Panc1 (cell line): ENCODE results near the gene KLRF2. TPM values are rescaled to one million over a fixed set of nuclear protein-coding genes. Genes with fewer than 3 reads are reported as not detected.

Source experiments
- ATAC-seq: fragments of 200-7000 bp; cut with Tn5 transposase; 2 replicates; pipeline ENCODE4 v1.9.1; 2020; ENCODE audit warnings: mild to moderate bottlenecking, moderate library complexity
- BruUV-seq: library from RNA; stranded (reverse); fragments of 400-500 nt; replicated peaks from 2 replicates; lab custom pipeline; 2021; lab: Mats Ljungman, UMichigan
- CTCF ChIA-PET: fragments of 300-600 bp; sonication (Branson Sonifier 250); formaldehyde crosslinking; loops from one replicate; lab custom pipeline; 2022; ENCODE audit warnings: antibody characterized with exemption; lab: Charles Lee
- POLR2A ChIA-PET: fragments of 300-600 bp; sonication (Branson Sonifier 250); formaldehyde crosslinking; loops from one replicate; lab custom pipeline; 2022; ENCODE audit warnings: antibody characterized with exemption; lab: Charles Lee
- DNase-seq: peaks from one replicate; pipeline ENCODE4 v3.0.0-alpha.2; 2010; ENCODE audit warnings: low read depth, low spot score
- H3K27ac ChIP-seq: 2 replicates; pipeline ENCODE4 v1.5.1; 2011; ENCODE audit warnings: mild to moderate bottlenecking, low read length, inconsistent platforms
- H3K27me3 ChIP-seq: fragments of 200-500 bp; sonication (Bioruptor generic); 2 replicates; pipeline ENCODE4 v1.6.0; 2014; ENCODE audit warnings: low read length, inconsistent platforms; ENCODE audit not compliant: control insufficient read depth, insufficient read depth
- H3K36me3 ChIP-seq: fragments of 200-500 bp; sonication (Bioruptor generic); 2 replicates; pipeline ENCODE4 v1.5.1; 2014; ENCODE audit warnings: inconsistent platforms, mild to moderate bottlenecking, low read length, moderate library complexity; ENCODE audit not compliant: control insufficient read depth, insufficient read depth
- H3K4me1 ChIP-seq: 2 replicates; pipeline ENCODE4 v1.5.1; 2011; ENCODE audit warnings: inconsistent platforms, mild to moderate bottlenecking, low read length, moderate library complexity; ENCODE audit not compliant: control insufficient read depth, insufficient read depth
- H3K4me3 ChIP-seq, 2 experiments: 2 replicates each; pipeline ENCODE4 v1.5.1; 2011 to 2012; ENCODE audit warnings: low read depth in 2 of 2, low read length in 2 of 2, mild to moderate bottlenecking in 2 of 2, inconsistent platforms in 1 of 2, moderate library complexity in 1 of 2
- H3K9me3 ChIP-seq: fragments of 200-500 bp; sonication (Bioruptor generic); 2 replicates; pipeline ENCODE4 v1.5.1; 2014; ENCODE audit warnings: low read depth, mild to moderate bottlenecking, inconsistent platforms, low read length, moderate library complexity; ENCODE audit not compliant: control insufficient read depth, insufficient read depth
- CTCF ChIP-seq: fragments of 450-650 bp; IDR thresholded peaks from 2 replicates; pipeline ENCODE4 v1.5.1; 2017; ENCODE audit warnings: mild to moderate bottlenecking
- POLR2AphosphoS5 ChIP-seq: IDR thresholded peaks from 2 replicates; pipeline ENCODE4 v1.6.1; 2012; ENCODE audit warnings: mild to moderate bottlenecking, low read depth, low read length, moderate library complexity
- REST ChIP-seq, 2 experiments: IDR thresholded peaks; 2 replicates each; pipeline ENCODE4 v1.6.1; 2011 to 2012; ENCODE audit warnings: low read depth in 2 of 2, control low read depth in 1 of 2, low read length in 1 of 2, mild to moderate bottlenecking in 1 of 2, moderate library complexity in 1 of 2; ENCODE audit not compliant: insufficient read depth in 1 of 2
- SIN3A ChIP-seq: IDR thresholded peaks from 2 replicates; pipeline ENCODE4 v1.6.1; 2012; ENCODE audit warnings: low read depth, mild to moderate bottlenecking, low read length, moderate library complexity, borderline replicate concordance; ENCODE audit not compliant: insufficient read depth
- TCF7L2 ChIP-seq: IDR thresholded peaks from 2 replicates; pipeline ENCODE4 v1.6.1; 2011; ENCODE audit warnings: mild to moderate bottlenecking, low read depth, low read length, inconsistent platforms
- in situ Hi-C: cut with HindIII; loops from 2 replicates; pipeline ENCODE4 v1.10.0; 2016; ENCODE audit warnings: low sequenced_read_pairs, low pct_unique_long_range_greater_than_20kb
- intact Hi-C: fragments of 100-400 bp; cut with micrococcal nuclease; formaldehyde crosslinking; loops from one replicate; pipeline ENCODE4 v1.10.0; 2022; ENCODE audit not compliant: unreplicated experiment
- total RNA-seq: library from RNA; stranded (reverse); gene quantifications from one replicate; pipeline ENCODE4 v1.2.1, GENCODE V29; 2021; ENCODE audit not compliant: unreplicated experiment

Gene KLRF2
- total RNA-seq, 1 experiment from 2014 or later, result not detected

- Histone ChIP-seq H3K27me3 (no peaks in the 10 kb centered on the region), H3K4me1 (no peaks in the 10 kb centered on the region), H3K27ac (no peak overlapping the region), H3K9me3 (no peaks in the 10 kb centered on the region), H3K36me3 (no peaks in the 10 kb centered on the region), H3K4me3 (no peak overlapping the region)
- CTCF ChIA-PET, result no interaction called here
- intact Hi-C loops (loop anchor here (5.0 kb wide), 1 partner anchor 176 kb away; no protein-coding TSS in a partner anchor), in situ Hi-C loops (no loop called here)
- TF ChIP-seq TCF7L2 (no peak), SIN3A (no peak), POLR2AphosphoS5 (no peak), CTCF (no peak), REST (IDR thresholded peaks at IDR 0.05; ENCODE audit: insufficient read depth in 1 of 2, low read depth in 2 of 2, low read length in 1 of 2) (no peak)
- no TSS peak for BruUV-seq
- ATAC-seq (no peak), DNase-seq (no peak)
- POLR2A ChIA-PET, result no interaction called here
Measured at GRCh38 chr12:9928607-9929006, 47.3 kb downstream of the KLRF2 start.

- DNase-seq, result no peak
- TF ChIP-seq CTCF, result no peak
- TF ChIP-seq SIN3A, result no peak
- no peak for TF ChIP-seq TCF7L2
Measured at GRCh38 chr12:9931245-9931644, 50.0 kb downstream of the KLRF2 start.

More at GRCh38 chr12:9931245-9931644, 50.0 kb downstream of the KLRF2 start:
- H3K9me3 ChIP-seq, result no peaks in the 10 kb centered on the region
- ATAC-seq, result no peak
- in situ Hi-C loops, result no loop called here
- no peak overlapping the region for H3K27ac ChIP-seq
- ChIA-PET POLR2A (no interaction called here), CTCF (no interaction called here)
- no peaks in the 10 kb centered on the region for H3K4me1 ChIP-seq
- BruUV-seq, result no TSS peak
- intact Hi-C loops, result no loop called here
- no peak overlapping the region for H3K4me3 ChIP-seq
- no peaks in the 10 kb centered on the region for H3K27me3 ChIP-seq
- H3K36me3 ChIP-seq, result no peaks in the 10 kb centered on the region
